GF-D8 (cell line): Measurements from ENCODE around the gene ELOVL5.
A peak's percentile ranks its signal among the peaks of the same experiment; 100 is the strongest.
"Not testable (repeated sequence)": the region's sequence is repeated elsewhere in the genome, so short reads cannot be mapped to it uniquely, and the experiment has no call there.

ENCODE experiments used
- DNase-seq: peaks from one replicate; lab custom pipeline; 2025; lab: John Stamatoyannopoulos, UW

ELOVL5 gene

DNA sequence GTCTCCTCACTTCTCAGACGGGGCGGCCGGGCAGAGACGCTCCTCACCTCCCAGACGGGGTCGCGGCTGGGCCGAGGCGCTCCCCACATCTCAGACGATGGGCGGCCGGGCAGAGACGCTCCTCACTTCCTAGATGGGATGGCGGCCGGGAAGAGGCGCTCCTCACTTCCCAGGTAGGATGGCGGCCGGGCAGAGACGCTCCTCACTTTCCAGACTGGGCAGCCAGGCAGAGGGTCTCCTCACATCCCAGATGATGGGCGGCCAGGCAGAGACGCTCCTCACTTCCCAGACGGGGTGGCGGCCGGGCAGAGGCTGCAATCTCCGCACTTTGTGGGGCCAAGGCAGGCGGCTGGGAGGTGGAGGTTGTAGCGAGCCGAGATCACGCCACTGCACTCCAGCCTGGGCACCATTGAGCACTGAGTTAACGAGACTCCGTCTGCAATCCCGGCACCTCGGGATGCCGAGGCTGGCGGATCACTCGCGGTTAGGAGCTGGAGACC lies 43.2 kb downstream of the ELOVL5 start:
- DNase-seq = not testable (repeated sequence)

DNA sequence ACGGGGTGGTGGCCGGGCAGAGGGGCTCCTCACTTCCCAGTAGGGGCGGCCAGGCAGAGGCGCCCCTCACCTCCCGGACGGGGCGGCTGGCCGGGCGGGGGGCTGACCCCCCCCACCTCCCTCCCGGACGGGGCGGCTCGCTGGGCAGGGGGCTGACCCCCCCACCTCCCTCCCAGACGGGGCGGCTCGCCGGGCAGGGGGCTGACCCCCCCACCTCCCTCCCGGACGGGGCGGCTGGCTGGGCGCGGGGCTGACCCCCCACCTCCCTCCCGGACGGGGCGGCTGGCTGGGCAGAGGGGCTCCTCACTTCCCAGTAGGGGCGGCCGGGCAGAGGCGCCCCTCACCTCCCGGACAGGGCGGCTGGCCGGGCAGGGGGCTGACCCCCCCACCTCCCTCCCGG lies 43.8 kb downstream of the ELOVL5 start:
- not testable (repeated sequence) for DNase-seq

DNA sequence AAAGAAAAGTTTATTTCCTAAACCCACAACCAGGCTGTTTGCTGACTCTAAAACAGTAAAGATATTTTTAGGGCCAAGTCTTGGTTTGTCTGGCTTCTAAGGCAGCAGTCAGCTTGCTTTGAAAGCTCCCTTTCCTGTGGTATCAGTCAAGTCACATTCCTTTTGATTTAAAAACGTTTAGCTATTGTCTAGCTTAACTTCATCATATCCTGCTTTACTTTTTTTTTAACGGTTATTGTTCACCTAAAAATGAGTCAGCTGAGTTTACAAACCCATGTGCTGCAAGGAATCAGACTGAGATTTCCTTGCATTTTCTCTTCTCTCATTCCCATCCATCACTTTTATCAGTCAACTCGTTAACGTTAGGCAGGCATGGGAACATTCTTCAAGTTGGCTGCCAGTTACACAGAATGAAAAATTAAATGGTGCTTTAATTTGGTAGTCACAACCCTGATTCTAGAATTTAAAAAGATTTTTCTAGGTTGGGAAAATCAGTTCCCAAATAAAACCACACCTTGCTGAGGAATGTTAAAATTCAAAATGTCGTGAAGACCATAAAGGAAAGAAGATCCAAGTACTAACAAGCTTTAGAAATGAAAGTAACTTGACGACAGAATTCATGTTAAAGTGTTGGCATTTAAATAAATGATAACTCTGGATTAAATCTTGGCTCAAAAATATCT lies 45.9 kb downstream of the ELOVL5 start:
- DNase-seq = no peak

DNA sequence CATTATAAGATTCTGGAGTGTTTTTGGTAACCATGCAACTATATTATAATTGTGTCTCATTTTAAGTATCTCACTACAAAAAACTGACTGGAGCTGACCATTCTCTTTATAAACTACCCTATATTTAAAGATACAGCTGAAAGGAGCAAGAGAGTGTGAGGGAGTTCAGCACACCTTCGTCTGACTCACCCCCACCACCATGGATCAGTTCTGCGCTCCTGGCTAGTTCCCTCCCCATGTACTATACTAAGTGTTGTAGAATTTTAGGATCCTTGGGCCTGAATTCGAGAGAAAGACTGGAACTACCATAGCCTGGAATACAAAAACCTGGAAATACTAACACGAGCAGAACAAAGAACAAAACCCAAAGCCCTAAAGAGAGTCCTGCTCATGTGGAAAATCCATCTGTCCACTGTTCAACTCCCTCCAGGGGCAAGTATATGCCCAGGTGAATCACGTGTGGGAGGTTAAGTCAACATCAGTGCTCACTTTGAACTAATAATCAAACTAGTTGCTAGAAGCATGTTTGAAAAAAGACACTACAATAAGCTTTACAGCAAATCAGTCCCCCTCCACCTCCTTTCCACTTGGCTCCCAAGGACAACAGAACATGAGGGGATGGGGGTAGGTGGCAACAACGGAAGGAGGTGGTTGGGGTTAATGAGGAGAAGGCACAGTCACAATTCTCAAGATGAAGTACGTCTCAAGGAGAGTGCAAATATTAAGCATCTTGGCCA lies 46.8 kb downstream of the ELOVL5 start:
- no peak for DNase-seq

DNA sequence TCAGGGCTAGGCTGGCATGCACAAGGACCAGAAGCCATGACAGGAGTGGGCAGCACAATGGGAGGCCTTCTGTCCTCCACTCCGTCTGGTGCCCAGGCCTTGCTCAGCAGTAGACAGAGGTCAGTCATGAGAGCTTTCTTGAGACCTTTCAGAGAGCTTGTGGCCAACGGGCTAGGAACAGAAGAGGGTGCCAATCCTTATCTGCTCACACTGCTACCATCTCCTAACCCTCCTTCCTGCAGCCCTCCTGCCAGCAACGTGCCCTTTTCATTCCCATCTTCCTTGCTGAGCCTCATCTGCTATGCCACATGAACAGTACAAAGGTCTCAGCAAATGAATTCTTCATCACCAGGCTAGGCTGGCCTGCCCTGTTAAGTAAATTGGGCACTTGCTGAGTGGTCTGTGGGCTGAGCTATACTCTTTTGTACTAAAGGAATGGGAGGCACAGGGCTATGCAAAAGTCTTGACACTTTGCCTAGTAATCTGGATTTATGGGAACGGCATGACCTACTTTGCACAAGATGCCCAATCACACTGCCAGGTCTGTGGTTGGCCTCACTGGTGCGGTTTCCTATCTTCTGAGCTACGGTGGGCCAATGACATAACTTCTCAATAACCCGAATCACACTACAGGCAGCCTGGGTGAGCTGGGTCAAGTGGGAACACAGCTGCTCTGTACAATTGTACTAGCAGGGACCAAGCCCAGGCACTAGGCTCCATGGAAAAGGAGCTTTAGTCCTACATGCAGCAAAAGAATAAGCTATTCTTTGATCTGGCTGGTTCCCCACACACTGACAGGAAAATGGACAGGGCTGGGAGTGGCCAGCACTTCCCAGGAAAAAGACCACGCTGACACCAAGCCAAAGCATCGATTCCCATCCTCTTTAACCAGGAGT lies 47.8 kb downstream of the ELOVL5 start:
- DNase-seq = peak; percentile 69

DNA sequence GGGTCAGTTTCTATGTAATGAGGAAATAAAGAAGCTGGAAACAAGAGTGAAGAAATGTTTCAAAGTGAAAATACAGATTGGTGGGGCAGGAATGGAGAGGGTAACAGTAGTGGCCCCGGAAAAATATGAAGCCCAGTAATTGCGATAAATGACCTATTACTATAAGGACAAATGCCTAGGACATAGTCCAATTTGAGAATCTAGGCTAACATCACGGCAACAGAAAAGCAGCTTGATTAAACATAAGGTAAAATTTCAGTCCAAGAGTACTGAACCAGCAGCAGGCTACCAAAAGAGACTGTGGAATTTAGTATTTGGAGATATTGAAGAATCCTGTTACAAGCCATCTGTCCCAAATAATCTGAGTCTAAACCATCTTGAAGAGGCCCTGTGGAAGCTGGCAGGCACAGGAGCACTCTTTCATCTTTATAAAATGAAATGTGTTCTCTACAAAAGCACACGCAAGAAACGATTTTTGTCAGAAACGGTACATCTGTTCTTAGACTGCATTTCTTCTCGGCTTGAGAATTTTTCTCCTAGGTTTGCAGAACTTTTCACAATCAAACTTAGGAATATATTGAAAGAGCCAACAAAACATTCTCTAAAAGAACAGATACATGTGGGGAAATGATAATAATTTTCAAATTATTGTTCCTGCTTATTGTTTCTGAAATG lies 49.3 kb downstream of the ELOVL5 start:
- DNase-seq = no peak

DNA sequence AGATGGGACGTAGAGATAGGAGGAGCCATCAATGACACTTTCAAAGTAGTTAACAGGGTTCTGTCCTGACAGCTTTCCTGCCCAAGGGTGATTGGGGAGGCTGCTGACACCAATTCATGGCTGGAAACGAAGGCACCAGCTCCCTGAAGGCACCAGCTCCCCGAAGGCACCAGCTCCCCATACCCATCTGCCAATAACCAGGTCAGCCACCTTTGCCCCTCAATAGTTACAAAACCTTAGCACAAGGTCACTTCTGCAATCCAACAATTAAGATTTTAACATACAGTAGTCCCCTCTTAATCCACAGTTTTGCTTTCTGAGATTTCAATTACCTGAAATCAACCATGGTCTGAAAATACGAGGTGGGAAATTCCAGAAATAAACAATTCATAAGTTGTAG lies 51.7 kb downstream of the ELOVL5 start:
- DNase-seq = no peak

DNA sequence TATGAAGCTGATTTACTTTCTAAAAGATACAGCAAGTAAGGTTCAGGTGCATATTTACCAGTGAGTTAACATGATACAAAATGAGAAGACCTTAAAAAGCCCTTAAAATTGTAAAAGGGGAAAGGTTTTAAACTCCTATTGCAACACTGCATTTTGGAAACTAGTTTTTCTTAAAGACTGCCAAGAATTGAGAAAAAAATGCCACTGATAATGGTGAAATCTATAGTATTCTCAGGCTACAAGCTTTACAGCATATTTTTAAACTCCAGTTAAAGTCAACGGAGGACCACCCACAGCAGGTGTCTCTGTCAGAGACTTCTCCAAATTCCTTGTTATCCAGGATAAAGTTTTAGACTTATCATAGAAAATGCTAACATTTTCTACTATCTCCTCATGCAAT lies 53.6 kb downstream of the ELOVL5 start:
- no peak for DNase-seq

DNA sequence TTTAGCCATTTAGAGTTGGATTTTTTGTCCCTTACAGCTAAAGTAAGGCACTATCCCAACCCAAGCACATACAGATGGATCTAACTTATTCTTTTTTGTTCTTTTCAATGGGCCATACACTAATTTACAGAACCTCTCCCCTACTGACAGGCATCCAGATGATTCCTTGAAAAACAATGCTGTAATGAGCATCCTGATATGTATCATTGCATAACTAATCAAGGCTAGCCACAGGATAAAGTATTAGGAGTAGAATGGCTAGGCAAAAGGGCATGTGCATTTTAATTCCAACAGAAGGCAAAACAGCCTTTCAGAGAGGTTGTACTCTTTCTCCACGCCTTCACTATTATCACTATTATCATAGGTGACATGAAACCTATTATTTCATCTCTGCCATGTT lies 54.1 kb downstream of the ELOVL5 start:
- DNase-seq = no peak

DNA sequence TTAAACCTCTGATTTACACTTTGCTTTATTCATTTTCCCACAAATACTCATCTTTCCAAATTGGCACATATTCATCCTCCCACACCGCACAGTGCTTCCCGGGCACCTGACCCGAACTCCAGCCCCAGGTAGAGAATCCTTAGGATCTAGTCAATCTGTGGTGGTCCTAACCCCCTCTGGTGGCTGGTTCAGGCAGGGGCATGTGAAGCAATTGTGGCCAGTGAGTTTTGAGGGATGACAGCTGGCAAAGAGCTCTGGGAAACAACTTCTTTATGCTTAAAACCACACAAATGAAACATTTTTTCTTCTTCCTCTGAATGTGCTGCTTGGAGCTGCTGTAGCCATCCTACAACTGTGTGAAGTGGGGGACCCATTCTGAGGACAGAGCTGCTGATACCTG lies 54.7 kb downstream of the ELOVL5 start:
- DNase-seq = no peak

DNA sequence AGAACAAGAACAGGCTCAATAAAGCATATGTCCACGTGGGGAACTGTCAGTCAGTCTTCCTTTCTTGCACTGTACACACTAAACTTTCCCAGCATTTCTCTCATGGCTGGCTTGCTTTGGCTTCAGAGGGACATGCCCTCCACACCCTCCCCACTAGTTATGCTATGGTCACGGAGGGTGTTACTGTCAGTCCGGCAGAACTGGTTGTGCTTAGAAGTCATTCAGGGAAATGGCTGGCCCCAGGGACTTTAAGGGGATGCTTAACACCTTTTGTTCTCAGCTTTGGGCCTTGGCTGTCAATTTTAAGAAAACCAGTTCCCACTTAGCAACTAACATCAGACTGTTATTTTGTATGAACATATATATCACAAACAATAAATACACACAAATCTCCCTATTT lies 55.1 kb downstream of the ELOVL5 start:
- no peak for DNase-seq

DNA sequence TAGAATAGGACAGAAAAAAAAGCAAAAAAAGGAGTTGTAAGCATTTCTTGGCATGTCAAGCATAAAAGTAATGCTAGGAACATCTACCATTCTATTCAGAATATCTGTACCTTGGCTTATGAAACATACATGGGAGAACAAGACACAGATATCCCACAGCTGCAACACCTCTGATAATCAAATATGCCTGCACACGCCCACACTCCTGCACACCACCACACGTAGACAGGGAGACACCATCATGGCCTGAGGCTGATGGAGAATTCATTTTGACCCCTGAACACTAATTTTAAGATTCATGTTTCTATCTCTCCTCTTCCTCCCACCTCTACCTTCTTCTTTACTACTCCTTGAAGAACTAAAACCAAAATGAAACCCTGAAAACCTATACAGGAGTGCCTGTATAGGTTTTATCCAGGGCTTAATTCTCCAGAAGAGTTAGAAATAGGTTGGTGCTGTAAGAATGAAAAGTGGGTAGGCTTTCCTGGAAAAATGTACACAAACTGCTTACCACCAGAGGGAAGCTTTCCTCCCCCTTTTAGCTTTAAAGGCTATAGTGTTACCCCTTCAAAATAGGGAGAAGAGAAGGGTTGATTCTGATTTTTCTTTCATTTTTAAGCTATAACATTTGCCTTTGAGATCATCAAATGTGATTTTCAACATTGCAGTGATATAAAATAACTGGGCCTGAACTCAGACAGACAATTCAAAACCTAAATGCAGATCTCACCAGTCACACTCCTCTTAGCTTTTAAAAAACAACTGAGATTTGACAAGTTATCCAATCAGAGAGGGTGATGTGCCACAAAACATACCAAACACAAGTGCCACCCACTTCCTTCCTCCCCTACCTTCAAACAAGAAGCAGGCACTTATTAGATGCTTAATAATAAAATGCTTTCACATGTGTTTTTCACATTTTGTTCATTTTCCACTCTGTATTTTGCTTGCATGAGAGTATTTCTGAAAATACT lies 57.9 kb downstream of the ELOVL5 start:
- no peak for DNase-seq

DNA sequence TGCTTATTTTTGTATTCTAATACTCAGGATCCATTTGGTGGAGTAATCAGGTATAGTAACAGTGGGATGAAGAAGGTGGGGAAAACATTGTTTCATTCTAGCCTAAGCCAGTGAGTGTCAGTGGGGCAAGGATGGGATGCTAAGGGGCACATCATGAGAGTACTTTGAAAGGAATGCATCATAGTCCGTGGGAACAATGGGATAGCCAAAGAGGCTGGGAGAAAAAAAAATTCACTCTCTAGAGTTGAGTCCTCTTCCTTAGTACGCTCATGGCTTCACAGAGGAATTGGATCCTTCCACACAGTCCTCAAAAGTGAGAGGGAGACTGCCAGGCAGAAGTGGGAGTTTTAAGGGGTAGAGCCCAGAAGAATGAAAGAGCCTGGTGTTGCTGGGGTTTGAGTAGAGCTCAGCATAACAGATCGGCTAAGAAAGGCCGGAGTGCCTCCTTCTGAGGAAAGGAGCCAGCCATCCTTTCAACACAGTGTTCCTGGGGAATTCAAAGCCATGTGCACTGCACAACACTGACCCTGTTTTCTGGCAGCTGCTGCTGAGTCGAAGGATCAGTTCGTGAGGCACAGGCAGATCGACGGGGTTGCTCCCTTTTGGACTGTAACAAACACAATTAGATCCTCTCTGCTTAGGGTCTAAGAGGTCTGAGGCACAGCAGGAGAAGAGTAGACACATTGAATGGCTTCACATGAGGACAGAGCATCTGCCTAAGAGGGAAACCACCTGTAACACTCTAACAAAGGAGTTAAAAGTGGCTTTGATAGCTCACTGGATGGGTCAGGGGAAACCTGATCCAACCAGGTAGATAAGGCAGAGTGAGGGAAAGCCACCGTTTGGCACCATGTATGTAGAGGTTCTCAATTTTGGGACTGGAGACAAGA lies 61.2 kb downstream of the ELOVL5 start:
- no peak for DNase-seq

DNA sequence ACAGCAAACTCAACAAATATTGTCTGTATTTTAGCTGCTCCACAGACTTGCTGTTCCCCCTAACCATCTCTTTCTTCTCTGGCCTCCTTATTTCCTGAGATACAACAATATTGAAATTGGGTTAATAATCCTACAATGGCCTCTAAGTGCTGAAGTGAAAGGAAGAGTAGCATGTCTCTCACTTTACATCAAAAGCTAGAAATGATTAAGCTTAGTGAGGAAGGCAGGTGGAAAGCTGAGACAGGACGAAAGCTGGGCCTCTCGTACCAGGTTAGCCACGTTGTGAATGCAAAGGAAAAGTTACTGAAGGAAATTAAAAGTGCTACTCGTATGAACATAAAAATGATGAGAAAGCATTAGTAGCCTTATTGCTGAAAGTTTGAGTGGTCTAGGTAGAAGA lies 63.8 kb downstream of the ELOVL5 start:
- DNase-seq = no peak

DNA sequence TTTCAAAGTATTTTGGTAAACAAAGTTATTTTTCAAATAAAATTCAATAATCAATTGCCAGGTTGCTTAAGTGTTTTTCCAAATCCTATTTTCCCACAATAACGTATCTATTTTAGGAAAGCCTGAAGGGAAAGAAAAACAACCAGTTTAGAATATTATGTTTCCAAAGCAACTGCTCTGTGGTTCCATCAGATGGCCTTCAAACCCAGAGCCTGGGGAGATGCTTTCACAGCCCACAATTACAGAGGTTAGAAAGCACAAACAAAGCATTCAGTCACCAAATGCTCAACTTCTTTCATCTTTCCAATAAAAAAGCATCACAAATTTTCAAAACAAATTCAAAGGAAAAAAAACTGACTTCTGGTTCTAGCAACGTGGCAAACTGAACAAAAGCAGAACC lies 66.0 kb downstream of the ELOVL5 start:
- DNase-seq = no peak

DNA sequence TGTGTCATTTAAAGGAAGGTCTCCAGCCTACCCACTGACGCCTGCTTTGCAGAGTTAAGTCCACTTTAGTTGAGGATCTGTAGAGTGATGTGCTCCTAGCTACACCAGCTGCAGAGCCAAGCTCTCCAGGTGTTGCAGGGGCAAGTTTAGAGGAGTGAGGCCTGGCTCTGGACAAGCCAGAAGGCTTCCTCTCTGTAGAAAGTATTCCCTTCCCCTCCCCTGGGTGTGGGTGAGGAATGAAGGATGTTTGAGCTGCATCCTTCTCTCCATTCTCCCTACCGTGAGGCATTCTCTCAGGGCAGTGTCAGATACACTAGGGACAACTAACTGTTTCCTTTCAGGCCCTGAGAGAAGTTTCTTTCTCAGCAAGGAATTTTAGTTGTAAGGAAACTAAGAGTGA lies 66.5 kb downstream of the ELOVL5 start:
- no peak for DNase-seq

DNA sequence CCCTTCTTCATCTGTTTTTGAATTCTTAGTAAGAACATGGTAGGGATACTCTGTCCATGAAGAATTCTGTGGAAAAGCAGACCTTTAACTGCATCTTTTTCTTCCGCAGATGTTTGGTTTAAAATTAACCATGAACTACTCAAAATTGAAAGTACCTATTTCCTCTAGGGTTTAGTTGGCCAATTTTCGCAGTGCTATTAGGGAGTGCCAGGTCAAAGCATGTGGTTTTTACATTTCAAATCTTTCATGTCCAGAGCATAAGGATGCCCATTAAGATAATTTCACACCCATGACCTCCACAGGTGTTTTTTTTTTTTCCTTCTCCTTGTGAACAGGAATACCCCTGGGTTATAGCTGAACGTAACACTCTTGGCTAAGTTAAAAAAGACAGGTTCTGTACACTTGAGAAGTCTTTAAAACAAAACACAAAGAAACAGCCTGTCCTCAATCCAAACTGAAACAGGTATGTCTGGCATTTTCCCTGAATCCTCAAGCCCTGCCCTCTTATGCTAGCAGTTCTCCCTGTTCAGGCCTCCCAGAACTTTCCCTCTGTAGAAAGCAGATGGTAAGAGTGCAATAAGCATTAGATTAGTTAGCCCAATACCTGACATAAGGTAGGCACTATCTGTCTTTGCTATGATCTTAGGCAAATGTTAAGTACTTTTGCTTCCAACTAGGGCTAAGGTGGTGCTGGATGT lies 67.1 kb downstream of the ELOVL5 start:
- no peak for DNase-seq

DNA sequence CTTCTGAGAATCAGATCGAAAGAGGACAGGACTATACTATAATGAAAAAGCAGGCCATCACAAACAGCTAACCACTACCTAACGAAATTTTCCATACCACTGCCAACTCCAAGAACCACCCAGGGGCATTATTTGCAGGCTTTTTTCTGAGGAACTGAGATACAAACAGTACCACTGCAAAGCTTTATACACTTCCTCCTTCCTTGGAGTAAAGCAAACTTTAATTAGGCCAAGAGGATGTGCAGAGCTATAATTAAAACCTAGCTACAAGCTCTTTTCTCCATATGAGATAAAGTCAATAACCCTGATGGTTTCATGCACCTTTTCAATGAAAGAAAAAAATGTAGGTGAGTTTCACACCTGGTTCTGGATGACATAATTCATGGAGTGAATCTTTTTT lies 68.5 kb downstream of the ELOVL5 start:
- no peak for DNase-seq

DNA sequence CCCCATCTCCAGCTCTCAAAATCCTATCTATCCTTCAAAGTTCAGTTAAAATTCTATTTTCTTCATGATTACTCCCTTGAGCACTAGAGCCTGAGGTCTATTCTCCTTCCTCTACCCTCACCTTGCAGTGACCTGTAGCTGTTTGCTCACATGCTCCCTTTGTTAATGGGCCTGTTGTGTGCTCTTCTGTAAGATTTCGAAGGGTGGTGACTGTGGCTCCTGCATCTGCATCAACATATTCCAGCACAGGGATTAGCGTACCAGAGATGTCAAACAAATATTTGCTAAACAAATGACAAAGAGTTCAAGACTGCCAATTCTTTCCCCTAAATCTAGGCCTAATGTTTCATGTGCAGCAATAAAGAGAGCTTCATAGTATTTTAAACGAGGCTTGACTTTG lies 69.5 kb downstream of the ELOVL5 start:
- DNase-seq = no peak
